22Rv1 (cell line): ENCODE data around the gene HOXD3.

Source experiments
- H3K27ac ChIP-seq: fragments of 450-650 bp; 2 replicates; pipeline ENCODE4 v1.5.1; 2017
- CTCF ChIP-seq: fragments of 450-650 bp; IDR thresholded peaks from 2 replicates; pipeline ENCODE4 v1.5.1; 2017; ENCODE audit warnings: mild to moderate bottlenecking
- ZFX ChIP-seq: fragments of 450-650 bp; IDR thresholded peaks from 2 replicates; pipeline ENCODE4 v1.6.1; 2017; ENCODE audit warnings: antibody characterized with exemption, borderline replicate concordance

The HOXD3 gene

GRCh38 chr2:176142281-176142680, 14.8 kb upstream of the HOXD3 start:
- no peak overlapping the region for H3K27ac ChIP-seq
- TF ChIP-seq CTCF = no peak
- no peak for TF ChIP-seq ZFX

GRCh38 chr2:176145085-176145969, 11.8 kb upstream of the HOXD3 start:
- no peak for TF ChIP-seq ZFX
- TF ChIP-seq CTCF = no peak
- H3K27ac ChIP-seq = no peak overlapping the region

GRCh38 chr2:176146101-176146500, 11.0 kb upstream of the HOXD3 start:
- H3K27ac ChIP-seq = no peak overlapping the region
- TF ChIP-seq CTCF = no peak
- no peak for TF ChIP-seq ZFX

DNA sequence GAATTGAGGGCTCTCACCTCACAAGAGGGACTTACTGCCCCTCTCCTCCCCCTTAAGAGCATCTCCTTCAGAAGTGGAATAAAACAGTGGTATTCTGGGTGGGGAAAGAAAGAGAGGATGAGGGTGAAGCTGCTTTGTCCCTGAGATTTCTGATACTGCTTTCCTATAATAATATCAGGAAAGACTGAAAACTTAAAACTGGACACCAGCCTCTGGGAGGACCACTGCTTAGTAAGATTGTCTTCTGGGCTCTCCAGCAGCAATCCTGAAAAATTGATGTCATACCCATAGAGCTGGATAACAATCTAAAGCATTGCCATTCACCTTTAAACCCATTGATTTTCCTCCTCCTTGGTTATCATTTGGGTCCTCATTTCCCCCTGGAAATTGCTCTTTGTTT, 10.5 kb upstream of the HOXD3 start:
- no peak overlapping the region for H3K27ac ChIP-seq
- TF ChIP-seq CTCF = no peak
- no peak for TF ChIP-seq ZFX

- TF ChIP-seq CTCF = no peak
- no peak for TF ChIP-seq ZFX
- no peak overlapping the region for H3K27ac ChIP-seq
Measured at GRCh38 chr2:176147210-176147799, 9.8 kb upstream of the HOXD3 start.

DNA sequence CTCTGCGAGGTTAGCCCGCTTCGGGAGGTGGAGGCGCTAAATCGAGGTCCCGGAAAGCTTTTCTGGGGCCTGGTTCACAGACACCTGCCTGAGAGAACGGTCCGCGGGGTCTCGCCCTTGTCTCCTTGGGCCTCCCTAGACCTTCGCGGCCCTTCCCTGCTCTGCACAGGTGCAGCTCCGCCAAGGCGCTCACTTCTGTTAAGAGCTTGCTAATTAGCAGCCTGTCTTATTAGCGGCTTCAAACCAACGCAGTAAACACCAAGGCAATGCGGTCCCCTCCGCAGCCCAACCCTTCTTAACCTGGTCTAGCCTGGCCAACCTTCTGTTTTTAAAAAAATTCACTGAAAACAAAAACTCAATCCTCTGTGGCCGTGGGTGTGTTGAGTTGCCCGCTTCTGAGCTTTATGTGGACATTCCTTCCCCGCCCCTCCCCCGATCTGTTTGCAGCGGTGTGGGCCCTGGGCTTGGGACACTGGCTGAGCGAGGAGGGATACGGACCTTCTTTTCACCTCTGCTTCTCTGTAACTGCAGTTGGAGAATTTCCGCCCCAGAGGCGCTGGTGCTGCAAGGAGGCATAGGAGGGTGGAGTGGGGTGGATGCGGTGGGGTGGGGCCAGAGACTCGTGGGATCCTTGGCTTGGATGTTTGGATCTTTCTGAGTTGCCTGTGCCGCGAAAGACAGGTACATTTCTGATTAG, 9.2 kb upstream of the HOXD3 start:
- no peak overlapping the region for H3K27ac ChIP-seq
- TF ChIP-seq ZFX (no peak), CTCF (no peak)
